ENCODE data around the gene GABPB1. TPM values are rescaled to one million over a fixed set of nuclear protein-coding genes. Genes with fewer than 3 reads are reported as not detected.

Gene GABPB1
- total RNA-seq, 1 experiment from 2014 or later: 35.3 TPM

GRCh38 chr15:50295966-50296365 lies 59.0 kb downstream of the GABPB1 start:
- CTCF ChIA-PET: no interaction called here
- no peak for DNase-seq (ENCODE audit: low spot score)
- Histone ChIP-seq H3K4me3 (ENCODE audit: low read depth, low read length, poor library complexity, severe bottlenecking) (no peak overlapping the region), H3K27ac (ENCODE audit: low read depth, low read length, poor library complexity, severe bottlenecking) (no peak overlapping the region), H3K36me3 (ENCODE audit: insufficient read depth, low read length, poor library complexity, severe bottlenecking) (peaks cover 9% of the 10 kb centered on the region), H3K27me3 (replicated peaks; ENCODE audit: insufficient read depth, low read depth, low read length, poor library complexity) (no peaks in the 10 kb centered on the region), H3K4me1 (ENCODE audit: insufficient read depth, low read length, poor library complexity, severe bottlenecking) (no peaks in the 10 kb centered on the region), H3K9me3 (ENCODE audit: low read depth, low read length, poor library complexity, severe bottlenecking) (no peaks in the 10 kb centered on the region)
- intact Hi-C loops (cut with micrococcal nuclease; ENCODE audit: unreplicated experiment): no loop called here
- TF ChIP-seq, protein P1, sequence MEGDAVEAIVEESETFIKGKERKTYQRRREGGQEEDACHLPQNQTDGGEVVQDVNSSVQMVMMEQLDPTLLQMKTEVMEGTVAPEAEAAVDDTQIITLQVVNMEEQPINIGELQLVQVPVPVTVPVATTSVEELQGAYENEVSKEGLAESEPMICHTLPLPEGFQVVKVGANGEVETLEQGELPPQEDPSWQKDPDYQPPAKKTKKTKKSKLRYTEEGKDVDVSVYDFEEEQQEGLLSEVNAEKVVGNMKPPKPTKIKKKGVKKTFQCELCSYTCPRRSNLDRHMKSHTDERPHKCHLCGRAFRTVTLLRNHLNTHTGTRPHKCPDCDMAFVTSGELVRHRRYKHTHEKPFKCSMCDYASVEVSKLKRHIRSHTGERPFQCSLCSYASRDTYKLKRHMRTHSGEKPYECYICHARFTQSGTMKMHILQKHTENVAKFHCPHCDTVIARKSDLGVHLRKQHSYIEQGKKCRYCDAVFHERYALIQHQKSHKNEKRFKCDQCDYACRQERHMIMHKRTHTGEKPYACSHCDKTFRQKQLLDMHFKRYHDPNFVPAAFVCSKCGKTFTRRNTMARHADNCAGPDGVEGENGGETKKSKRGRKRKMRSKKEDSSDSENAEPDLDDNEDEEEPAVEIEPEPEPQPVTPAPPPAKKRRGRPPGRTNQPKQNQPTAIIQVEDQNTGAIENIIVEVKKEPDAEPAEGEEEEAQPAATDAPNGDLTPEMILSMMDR (conservative IDR thresholded peaks at IDR 0.05; ENCODE audit: low read depth, low read length): no peak
- no peak for TF ChIP-seq EZH2 (IDR thresholded peaks at IDR 0.05; ENCODE audit: borderline replicate concordance, low read depth, low read length, poor library complexity, severe bottlenecking)
- BruUV-seq (replicated peaks): no TSS peak
- POLR2A ChIA-PET (ENCODE audit: low non-redundant PET): interaction anchor here (0.6 kb wide), 1 partner anchor 646 kb away, joined by 4 read pairs; no protein-coding TSS in a partner anchor

GRCh38 chr15:50289749-50290148 lies 65.2 kb downstream of the GABPB1 start:
- Histone ChIP-seq H3K4me1 (ENCODE audit: insufficient read depth, low read length, poor library complexity, severe bottlenecking) (no peaks in the 10 kb centered on the region), H3K4me3 (ENCODE audit: low read depth, low read length, poor library complexity, severe bottlenecking) (no peak overlapping the region), H3K9me3 (ENCODE audit: low read depth, low read length, poor library complexity, severe bottlenecking) (no peaks in the 10 kb centered on the region), H3K27ac (ENCODE audit: low read depth, low read length, poor library complexity, severe bottlenecking) (no peak overlapping the region), H3K27me3 (replicated peaks; ENCODE audit: insufficient read depth, low read depth, low read length, poor library complexity) (no peaks in the 10 kb centered on the region), H3K36me3 (ENCODE audit: insufficient read depth, low read length, poor library complexity, severe bottlenecking) (no peaks in the 10 kb centered on the region)
- no peak for DNase-seq (ENCODE audit: low spot score)
- ChIA-PET POLR2A (ENCODE audit: low non-redundant PET) (no interaction called here), CTCF (no interaction called here)
- intact Hi-C loops (cut with micrococcal nuclease; ENCODE audit: unreplicated experiment): no loop called here
- TF ChIP-seq EZH2 (IDR thresholded peaks at IDR 0.05; ENCODE audit: borderline replicate concordance, low read depth, low read length, poor library complexity, severe bottlenecking): no peak
- TF ChIP-seq, protein P1 (conservative IDR thresholded peaks at IDR 0.05; ENCODE audit: low read depth, low read length): no peak
- no TSS peak for BruUV-seq (replicated peaks)

GRCh38 chr15:50287324-50288116 lies 67.5 kb downstream of the GABPB1 start:
- Histone ChIP-seq H3K36me3 (ENCODE audit: insufficient read depth, low read length, poor library complexity, severe bottlenecking) (no peaks in the 10 kb centered on the region), H3K4me3 (ENCODE audit: low read depth, low read length, poor library complexity, severe bottlenecking) (no peak overlapping the region), H3K27ac (ENCODE audit: low read depth, low read length, poor library complexity, severe bottlenecking) (no peak overlapping the region), H3K27me3 (replicated peaks; ENCODE audit: insufficient read depth, low read depth, low read length, poor library complexity) (no peaks in the 10 kb centered on the region), H3K4me1 (ENCODE audit: insufficient read depth, low read length, poor library complexity, severe bottlenecking) (no peaks in the 10 kb centered on the region), H3K9me3 (ENCODE audit: low read depth, low read length, poor library complexity, severe bottlenecking) (no peaks in the 10 kb centered on the region)
- DNase-seq (ENCODE audit: low spot score): no peak
- intact Hi-C loops (cut with micrococcal nuclease; ENCODE audit: unreplicated experiment): no loop called here
- no peak for TF ChIP-seq EZH2 (IDR thresholded peaks at IDR 0.05; ENCODE audit: borderline replicate concordance, low read depth, low read length, poor library complexity, severe bottlenecking)
- TF ChIP-seq, protein P1 (conservative IDR thresholded peaks at IDR 0.05; ENCODE audit: low read depth, low read length): no peak
- no TSS peak for BruUV-seq (replicated peaks)
- CTCF ChIA-PET: no interaction called here
- POLR2A ChIA-PET (ENCODE audit: low non-redundant PET): no interaction called here
